Measurements from ENCODE around the gene APLF.
"Not testable (repeated sequence)": the region's sequence is repeated elsewhere in the genome, so short reads cannot be mapped to it uniquely, and the experiment has no call there.

- not testable (repeated sequence) for TF ChIP-seq CTCF, POLR2A (IDR thresholded peaks at IDR 0.05)
Measured at GRCh38 chr2:68446425-68446824, 21.0 kb upstream of the APLF start.

Data from ovary (tissue), 3 donors.